ENCODE results near the gene FRMD5. TPM values are rescaled to one million over a fixed set of nuclear protein-coding genes. Genes with fewer than 3 reads are reported as not detected.

The FRMD5 gene
- total RNA-seq, 1 experiment from 2014 or later, result 27.2 TPM

DNA sequence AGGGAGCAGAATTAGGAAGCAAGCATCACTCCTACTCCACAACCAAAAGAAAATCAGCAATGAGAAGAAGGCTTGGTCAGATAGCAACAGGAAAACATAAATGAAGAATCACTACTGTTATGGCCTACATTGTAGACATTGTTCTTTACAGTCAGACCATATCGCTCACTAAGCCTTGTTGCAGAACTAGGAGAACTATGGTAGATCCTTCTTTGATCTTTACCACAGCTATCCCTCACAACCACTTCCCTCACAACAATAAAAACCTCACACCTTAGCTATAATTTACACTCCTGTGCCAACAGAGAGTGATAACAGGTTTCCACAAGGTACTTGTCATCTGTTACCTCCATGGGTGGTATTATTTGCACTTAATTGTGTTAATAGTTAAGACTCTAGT lies 241.7 kb downstream of the FRMD5 start:
- Histone ChIP-seq H3K9ac (ENCODE audit: low read length) (no peak overlapping the region), H4K20me1 (ENCODE audit: insufficient read depth) (peaks cover 3% of the 10 kb centered on the region; the same call in 1 of the 2 replicates), H3K9me3 (ENCODE audit: control insufficient read depth in 1 of 2, insufficient read depth in 1 of 2, low read depth in 1 of 2, low read length in 2 of 2) (no peaks in the 10 kb centered on the region), H3K9me2 (ENCODE audit: insufficient read depth) (no peaks in the 10 kb centered on the region), H2AFZ (ENCODE audit: low read depth, low read length, poor library complexity, severe bottlenecking) (no peak overlapping the region), H3K27me3 (ENCODE audit: insufficient read depth, low read length) (no peaks in the 10 kb centered on the region), H3K79me2 (ENCODE audit: insufficient read depth, low read length) (peaks cover 38% of the 10 kb centered on the region), H3K27ac (ENCODE audit: low read depth, low read length) (no peak overlapping the region), H3K4me2 (ENCODE audit: low read length) (no peak overlapping the region), H3K4me1 (ENCODE audit: control insufficient read depth in 1 of 2, insufficient read depth in 2 of 2, low read length in 2 of 2) (no peaks in the 10 kb centered on the region), H3K36me3 (ENCODE audit: control insufficient read depth in 1 of 2, insufficient read depth in 2 of 2, low read length in 2 of 2) (no peaks in the 10 kb centered on the region), H3K4me3 (replicated peaks in 1 of 2; ENCODE audit: low read depth in 1 of 2, low read length in 2 of 2) (no peak overlapping the region)
- intact Hi-C loops (cut with micrococcal nuclease), result no loop called here
- ChIA-PET POLR2A (no interaction called here), CTCF (no interaction called here), RAD21 (ENCODE audit: low non-redundant PET in 1 of 2, low total read pairs in 2 of 2, uncharacterized antibody in 2 of 2, unreplicated experiment in 2 of 2) (no interaction called here)
- no TSS peak for BruUV-seq (replicated peaks)
- DNase-seq (ENCODE audit: low read depth, low spot score), result no peak
- no peak for ATAC-seq
- TF ChIP-seq SP1 (IDR thresholded peaks at IDR 0.05; ENCODE audit: low read depth) (no peak), SIN3A (IDR thresholded peaks at IDR 0.05; ENCODE audit: low read depth) (no peak), POLR2AphosphoS5 (IDR thresholded peaks at IDR 0.05; ENCODE audit: low read depth, low read length) (no peak), FOSL1 (IDR thresholded peaks at IDR 0.05; ENCODE audit: low read depth) (no peak), CBX3 (IDR thresholded peaks at IDR 0.05; ENCODE audit: low read depth) (no peak), EGR1 (IDR thresholded peaks at IDR 0.05; ENCODE audit: low read depth) (no peak), SRF (IDR thresholded peaks at IDR 0.05; ENCODE audit: low read depth) (no peak), CEBPB (IDR thresholded peaks at IDR 0.05; ENCODE audit: low read depth) (no peak), CTCF (IDR thresholded peaks at IDR 0.05 in 2 of 3, conservative IDR thresholded peaks at IDR 0.05 in 1 of 3; ENCODE audit: borderline replicate concordance in 1 of 3, insufficient read depth in 1 of 3, low read depth in 2 of 3, low read length in 2 of 3) (no peak), ATF3 (IDR thresholded peaks at IDR 0.05) (no peak), ELF1 (IDR thresholded peaks at IDR 0.05; ENCODE audit: borderline replicate concordance, low read depth) (no peak), EZH2 (IDR thresholded peaks at IDR 0.05) (no peak), EZH2phosphoT487 (IDR thresholded peaks at IDR 0.05; ENCODE audit: borderline replicate concordance) (no peak), ZNF274 (IDR thresholded peaks at IDR 0.05; ENCODE audit: low read depth, low read length) (no peak)
- TF ChIP-seq, protein P1, sequence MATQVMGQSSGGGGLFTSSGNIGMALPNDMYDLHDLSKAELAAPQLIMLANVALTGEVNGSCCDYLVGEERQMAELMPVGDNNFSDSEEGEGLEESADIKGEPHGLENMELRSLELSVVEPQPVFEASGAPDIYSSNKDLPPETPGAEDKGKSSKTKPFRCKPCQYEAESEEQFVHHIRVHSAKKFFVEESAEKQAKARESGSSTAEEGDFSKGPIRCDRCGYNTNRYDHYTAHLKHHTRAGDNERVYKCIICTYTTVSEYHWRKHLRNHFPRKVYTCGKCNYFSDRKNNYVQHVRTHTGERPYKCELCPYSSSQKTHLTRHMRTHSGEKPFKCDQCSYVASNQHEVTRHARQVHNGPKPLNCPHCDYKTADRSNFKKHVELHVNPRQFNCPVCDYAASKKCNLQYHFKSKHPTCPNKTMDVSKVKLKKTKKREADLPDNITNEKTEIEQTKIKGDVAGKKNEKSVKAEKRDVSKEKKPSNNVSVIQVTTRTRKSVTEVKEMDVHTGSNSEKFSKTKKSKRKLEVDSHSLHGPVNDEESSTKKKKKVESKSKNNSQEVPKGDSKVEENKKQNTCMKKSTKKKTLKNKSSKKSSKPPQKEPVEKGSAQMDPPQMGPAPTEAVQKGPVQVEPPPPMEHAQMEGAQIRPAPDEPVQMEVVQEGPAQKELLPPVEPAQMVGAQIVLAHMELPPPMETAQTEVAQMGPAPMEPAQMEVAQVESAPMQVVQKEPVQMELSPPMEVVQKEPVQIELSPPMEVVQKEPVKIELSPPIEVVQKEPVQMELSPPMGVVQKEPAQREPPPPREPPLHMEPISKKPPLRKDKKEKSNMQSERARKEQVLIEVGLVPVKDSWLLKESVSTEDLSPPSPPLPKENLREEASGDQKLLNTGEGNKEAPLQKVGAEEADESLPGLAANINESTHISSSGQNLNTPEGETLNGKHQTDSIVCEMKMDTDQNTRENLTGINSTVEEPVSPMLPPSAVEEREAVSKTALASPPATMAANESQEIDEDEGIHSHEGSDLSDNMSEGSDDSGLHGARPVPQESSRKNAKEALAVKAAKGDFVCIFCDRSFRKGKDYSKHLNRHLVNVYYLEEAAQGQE (IDR thresholded peaks at IDR 0.05; ENCODE audit: low read depth), result no peak
- TF ChIP-seq, protein P2, sequence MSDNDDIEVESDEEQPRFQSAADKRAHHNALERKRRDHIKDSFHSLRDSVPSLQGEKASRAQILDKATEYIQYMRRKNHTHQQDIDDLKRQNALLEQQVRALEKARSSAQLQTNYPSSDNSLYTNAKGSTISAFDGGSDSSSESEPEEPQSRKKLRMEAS (IDR thresholded peaks at IDR 0.05), result no peak
- TF ChIP-seq, protein P3, sequence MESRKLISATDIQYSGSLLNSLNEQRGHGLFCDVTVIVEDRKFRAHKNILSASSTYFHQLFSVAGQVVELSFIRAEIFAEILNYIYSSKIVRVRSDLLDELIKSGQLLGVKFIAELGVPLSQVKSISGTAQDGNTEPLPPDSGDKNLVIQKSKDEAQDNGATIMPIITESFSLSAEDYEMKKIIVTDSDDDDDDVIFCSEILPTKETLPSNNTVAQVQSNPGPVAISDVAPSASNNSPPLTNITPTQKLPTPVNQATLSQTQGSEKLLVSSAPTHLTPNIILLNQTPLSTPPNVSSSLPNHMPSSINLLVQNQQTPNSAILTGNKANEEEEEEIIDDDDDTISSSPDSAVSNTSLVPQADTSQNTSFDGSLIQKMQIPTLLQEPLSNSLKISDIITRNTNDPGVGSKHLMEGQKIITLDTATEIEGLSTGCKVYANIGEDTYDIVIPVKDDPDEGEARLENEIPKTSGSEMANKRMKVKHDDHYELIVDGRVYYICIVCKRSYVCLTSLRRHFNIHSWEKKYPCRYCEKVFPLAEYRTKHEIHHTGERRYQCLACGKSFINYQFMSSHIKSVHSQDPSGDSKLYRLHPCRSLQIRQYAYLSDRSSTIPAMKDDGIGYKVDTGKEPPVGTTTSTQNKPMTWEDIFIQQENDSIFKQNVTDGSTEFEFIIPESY (IDR thresholded peaks at IDR 0.05; ENCODE audit: extremely low read depth, insufficient replicate concordance, low read length), result no peak
